ENCODE measurements around the gene SCYGR5.
"Not testable (repeated sequence)": the region's sequence is repeated elsewhere in the genome, so short reads cannot be mapped to it uniquely, and the experiment has no call there.

The SCYGR5 gene, protein sequence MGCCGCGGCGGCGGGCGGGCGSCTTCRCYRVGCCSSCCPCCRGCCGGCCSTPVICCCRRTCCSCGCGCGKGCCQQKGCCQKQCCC

DNA sequence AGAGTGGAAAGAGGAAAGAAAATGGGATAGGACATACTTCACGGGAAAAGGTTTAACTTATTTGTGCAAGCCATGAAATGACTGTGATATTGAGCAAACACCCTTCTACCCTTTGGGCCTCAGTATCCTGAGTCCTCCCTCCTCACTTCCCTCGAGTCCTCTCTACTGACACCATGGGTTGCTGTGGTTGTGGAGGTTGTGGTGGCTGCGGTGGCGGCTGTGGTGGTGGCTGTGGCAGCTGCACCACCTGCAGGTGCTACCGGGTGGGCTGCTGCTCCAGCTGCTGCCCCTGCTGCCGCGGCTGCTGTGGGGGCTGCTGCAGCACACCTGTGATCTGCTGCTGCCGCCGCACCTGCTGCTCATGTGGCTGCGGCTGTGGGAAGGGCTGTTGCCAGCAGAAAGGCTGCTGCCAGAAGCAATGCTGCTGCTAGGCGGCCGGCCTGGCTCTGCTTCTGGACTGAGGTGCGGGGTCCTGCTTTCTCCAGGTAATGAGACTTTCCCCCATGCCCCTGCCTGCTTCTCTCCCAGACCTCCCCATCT, at the start of gene SCYGR5:
Gene SCYGR5, plus strand, starts transcription at position 174 of the 540 bp plus-strand sequence. Its CDS starts 0 bp downstream, at position 174.
- DNase-seq (ENCODE audit: low read depth in 2 of 2), result not testable (repeated sequence)

DNA sequence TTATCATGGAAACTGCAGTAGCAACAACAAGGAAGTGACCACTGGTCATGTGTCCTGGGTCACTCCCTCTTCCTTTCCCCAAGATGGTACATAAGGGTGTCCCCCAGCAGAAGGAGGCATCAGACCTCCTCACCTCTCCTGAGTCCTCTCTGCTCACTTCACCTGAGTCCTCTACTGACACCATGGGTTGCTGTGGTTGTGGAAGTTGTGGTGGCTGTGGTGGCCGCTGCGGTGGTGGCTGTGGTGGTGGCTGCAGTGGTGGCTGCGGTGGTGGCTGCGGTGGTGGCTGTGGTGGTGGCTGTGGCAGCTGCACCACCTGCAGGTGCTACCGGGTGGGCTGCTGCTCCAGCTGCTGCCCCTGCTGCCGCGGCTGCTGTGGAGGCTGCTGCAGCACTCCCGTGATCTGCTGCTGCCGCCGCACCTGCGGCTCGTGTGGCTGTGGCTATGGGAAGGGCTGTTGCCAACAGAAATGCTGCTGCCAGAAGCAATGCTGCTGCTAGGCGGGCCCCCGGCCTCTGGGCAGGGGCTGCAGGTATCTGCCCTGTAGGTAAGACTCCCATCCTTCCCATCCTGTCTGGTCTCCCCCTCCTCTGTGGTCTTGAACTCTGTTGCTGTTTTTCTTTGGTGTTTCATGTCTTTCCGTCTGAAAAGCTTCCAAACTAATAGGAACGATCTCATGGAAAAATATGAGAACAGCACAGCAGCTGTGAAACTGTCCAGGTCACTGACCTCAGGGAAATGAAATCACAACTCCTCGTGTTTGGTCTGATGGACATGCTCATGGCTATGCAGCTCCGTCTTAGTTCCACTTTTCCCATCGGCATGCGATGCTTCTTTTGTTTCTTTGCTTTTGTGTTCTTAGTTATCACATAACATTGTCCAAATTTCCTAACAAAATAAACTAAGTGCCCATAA, 49.0 kb upstream of the SCYGR5 start, which contains the start of gene SCYGR4:
Gene SCYGR4, plus strand, starts transcription at position 183 of the 915 bp plus-strand sequence. Its CDS starts 0 bp downstream, at position 183.
- no peak for DNase-seq (ENCODE audit: low read depth in 2 of 2)

DNA sequence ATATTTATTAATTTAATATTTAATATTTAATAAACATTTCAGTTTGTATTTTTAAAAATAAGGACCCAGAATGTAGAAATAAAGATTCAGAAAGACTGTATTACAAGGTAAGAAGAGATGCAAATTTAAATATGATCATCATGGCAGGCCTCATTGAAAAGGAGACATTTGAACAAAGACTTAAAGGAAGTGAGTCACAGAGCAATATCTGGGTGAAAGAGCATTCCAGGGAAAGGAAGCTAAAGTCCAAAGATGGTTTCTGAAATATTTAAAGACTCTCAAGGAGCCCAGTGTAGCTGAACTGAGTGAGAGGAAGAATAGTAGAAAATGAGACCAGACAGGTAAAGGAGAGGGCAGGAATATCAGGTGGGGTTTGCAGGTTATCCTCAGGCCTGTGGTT, 43.4 kb upstream of the SCYGR5 start:
- no peak for DNase-seq (ENCODE audit: low read depth in 2 of 2)

DNA sequence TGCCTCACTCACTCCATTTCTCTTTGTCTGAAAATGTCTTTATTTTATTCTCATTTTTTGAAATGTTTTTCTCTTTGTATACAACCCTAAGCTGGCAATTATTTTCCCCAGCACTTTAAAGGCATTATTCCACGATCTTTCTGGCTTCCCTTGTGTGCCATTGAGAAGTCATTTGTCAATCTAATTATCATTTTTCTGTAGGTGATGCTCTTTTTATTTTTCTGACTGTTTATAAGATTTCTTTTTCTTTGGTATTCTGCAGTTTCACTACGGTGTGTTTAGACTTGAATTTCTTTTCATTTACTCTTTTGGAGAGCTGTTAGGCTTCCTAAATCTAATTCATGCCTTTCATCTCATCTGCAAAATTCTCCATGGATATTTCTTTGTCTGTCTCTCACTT, 41.2 kb upstream of the SCYGR5 start:
- no peak for DNase-seq (ENCODE audit: low read depth in 2 of 2)

DNA sequence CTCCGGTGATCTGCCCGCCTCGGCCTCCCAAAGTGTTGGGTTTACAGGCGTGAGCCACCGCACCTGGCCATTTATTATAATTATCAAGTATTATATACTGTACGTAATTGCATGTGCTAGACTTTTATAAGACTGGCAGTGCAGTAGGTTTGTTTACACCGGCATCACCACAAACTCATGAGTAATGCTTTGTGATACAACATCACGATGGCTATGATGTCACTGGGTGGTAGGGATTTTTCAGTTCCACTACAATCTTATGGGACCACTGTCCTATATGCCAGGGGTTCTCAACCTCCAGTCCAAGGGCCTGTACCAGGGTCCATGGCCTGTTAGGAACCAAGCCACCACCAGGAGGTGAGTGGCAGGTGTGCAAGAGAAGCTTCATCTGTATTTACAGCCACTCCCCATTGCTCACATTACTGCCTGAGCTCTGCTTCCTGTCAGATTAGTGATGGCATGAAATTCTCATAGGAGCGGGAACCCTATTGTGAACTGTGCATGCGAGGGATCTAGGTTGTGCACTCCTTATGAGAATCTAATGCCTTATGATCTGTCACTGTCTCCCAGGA, 39.9 kb upstream of the SCYGR5 start:
- no peak for DNase-seq (ENCODE audit: low read depth in 2 of 2)

DNA sequence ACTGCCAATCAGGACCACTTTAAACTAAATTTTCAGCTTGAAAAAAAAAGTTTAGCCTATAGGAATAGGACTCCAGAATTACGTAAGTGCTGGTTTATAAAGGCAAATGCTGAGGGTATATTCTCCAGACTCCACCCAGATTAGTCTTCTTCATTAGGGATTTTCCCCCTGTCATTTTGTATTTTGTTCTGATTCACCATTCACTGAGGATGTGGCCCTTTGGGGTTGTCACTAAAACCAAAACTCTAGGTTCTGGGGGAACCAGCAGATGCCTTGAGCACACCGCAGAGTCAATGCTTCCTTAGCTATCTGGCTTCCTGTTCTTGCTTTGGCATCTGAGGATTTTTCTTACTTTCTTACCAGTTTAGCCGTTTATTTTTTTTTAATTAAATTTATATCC, 38.8 kb upstream of the SCYGR5 start:
- DNase-seq (ENCODE audit: low read depth in 2 of 2), result no peak

DNA sequence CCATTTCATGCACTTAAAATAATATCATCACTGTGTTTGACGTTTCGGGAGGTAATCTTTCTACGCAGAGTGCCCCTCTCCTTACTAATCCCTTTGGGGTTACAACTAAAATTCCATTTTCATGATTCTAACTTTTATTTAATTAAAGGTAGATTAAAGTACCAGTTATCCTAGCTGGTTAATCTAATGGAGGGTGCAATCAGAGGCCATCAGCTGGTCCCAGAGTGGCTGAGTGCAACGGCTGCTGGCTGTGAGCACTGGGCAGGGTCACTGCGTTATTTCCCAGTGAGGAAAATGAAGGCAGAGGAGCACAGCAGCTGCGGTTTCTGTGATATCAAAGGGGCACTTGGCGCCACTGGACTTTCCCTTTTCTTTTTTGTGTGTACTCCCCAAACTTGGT, 37.2 kb upstream of the SCYGR5 start:
- no peak for DNase-seq (ENCODE audit: low read depth in 2 of 2)

DNA sequence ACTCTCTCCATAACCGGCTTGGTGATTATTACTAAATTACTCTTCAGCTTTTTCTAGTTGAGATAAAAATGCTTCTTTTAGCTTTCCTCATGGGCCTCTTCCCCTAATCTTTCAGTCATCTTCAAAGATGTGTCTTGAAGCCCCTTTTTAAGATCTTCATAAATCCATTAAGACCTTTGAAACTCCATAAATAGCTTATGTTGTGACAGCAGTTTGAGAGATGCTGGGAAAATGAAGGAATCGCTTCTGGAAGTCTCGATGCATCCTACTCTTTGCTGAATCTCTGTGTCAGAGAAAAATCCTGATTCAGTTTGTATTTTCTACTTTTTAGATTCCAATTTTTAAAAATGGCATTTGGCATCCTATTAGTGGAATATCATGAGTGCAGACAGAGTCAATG, 36.3 kb upstream of the SCYGR5 start:
- no peak for DNase-seq (ENCODE audit: low read depth in 2 of 2)

DNA sequence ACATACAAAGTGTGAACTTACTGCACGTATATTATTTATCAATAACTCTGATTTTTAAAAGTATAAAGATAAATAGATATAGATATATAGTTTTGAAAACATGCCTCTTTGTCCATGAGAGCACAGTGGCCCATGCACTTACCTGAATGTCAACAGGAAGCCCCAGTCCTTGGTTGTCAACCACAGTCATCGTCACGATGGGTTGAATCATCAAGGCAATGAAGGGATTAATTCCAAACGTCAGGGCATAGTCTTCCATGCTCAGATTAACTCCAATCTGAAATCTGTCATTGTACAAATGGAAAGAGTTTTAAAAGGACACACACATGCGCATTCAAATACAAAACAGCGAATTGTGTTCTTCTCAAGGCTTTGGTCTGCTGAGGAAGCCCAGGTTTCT, 33.8 kb upstream of the SCYGR5 start:
- DNase-seq (ENCODE audit: low read depth in 2 of 2), result no peak

DNA sequence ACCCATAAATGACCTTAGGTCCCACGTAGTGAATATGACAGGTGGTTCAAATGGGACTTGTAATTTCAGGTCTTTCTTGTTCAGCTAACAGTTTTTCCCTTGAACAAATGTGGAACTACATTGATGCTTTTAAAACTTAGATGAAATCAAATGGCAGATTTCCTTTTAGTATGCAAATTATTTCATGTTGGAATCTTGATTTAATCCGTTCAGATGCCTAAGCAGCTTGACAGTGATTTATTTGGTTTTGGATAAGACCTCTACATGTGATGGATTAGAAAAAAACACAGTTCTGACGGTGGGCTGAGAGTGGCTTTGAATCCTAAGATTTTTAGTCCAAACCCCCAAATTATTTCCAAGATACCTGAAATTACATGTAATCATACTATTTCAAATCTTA, 32.4 kb upstream of the SCYGR5 start:
- no peak for DNase-seq (ENCODE audit: low read depth in 2 of 2)

DNA sequence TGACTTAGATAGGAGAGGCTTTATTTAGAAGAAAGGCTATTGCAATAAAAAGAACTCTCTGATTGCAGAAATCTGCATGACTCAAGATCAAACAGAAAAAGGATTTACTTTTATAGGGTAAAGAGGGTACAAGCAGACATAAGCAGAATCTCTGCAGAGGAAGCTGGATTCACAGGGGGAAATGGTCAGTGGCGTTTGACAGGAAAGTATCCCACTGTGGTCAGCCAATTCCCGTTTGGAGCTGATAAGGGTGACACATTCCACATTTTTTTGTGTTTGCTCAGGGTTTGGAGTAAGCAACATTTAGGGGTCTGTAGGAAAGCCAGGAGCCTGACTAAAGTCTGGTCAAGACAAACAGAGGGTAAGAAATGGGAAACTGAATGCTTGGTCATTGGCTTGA, 23.9 kb upstream of the SCYGR5 start:
- no peak for DNase-seq (ENCODE audit: low read depth in 2 of 2)

DNA sequence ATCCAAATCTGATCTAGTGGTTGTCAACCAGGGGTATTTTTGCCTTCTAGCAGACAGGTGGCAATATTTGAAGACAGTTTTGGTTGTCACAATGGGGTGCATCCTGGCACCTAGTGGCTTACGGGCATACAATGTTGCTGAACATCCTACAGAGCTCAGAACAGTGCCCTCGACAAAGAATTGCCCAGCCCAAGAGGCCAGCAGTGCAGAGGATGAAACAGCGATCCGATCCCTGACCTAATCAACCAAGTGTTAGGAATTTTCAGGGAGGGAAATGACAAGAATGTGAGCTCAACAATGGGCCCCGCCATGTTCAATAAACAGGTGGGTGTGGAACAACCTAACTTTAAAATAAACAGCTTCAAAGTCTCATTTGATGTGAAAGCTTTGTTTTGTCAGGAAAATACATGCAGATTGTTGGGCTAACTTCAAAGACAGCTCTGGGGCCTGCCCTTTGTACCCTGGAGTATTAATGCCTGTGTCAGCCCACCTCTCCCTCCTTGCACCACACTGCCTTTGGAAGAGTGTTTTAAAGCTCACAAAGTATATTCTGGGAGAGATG, 22.5 kb upstream of the SCYGR5 start:
- DNase-seq (ENCODE audit: low read depth in 2 of 2), result no peak

DNA sequence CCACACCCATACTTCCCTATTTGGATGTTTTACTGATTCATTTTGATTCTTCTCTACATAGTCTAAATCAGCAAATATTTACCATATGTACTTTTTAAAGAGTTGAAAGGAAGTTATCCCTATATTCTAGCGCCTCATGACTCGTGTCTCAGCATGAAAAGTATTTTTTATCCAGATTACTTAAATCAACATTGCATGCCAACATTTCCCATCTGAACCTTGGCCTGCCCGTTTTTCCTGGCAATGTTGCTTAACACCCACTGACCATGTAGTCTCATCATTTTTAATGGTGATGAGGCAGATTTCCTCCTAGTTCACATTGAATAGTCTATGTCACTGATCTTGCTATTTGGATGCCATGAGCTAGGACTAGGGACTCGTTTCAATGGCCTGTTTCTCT, 13.2 kb upstream of the SCYGR5 start:
- DNase-seq (ENCODE audit: low read depth in 2 of 2), result no peak

DNA sequence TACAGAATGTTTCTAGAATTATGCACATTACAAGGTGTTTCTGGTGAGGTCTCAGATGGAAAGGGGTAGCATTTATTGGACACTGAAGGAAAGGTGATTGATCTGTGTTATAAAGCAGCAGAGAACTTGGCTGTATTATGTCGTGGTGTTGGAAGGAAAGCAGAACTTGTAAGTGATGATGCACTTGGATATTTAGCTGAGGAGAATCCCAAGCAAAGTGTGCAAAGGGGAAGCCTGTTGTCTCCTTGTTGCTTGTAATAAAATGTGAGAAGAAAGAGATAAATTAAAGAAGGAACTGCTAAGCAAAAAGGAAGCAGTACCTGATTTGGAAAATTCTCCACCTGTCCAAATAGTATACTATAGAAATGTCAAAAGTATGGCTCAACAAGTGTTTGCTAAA, 12.2 kb upstream of the SCYGR5 start:
- no peak for DNase-seq (ENCODE audit: low read depth in 2 of 2)

DNA sequence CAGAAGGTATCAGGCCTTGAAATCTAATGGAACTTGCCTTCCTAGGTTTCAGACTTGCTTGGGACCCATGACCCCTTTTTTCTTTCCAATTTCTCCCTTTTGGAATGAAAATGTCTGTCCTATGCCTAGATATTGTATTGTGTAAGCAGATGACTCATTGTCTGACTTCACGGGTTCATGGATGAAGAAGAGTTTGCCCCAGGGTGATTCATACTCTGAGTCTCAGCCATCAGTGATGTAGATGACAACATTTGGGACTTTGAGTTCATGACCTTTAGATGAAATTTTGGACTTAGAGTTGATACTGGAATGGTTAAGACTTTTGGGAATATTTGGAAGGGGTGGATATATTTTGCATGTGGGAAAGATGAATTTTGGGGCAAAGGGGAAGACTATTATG, 11.2 kb upstream of the SCYGR5 start:
- DNase-seq (ENCODE audit: low read depth in 2 of 2), result no peak

DNA sequence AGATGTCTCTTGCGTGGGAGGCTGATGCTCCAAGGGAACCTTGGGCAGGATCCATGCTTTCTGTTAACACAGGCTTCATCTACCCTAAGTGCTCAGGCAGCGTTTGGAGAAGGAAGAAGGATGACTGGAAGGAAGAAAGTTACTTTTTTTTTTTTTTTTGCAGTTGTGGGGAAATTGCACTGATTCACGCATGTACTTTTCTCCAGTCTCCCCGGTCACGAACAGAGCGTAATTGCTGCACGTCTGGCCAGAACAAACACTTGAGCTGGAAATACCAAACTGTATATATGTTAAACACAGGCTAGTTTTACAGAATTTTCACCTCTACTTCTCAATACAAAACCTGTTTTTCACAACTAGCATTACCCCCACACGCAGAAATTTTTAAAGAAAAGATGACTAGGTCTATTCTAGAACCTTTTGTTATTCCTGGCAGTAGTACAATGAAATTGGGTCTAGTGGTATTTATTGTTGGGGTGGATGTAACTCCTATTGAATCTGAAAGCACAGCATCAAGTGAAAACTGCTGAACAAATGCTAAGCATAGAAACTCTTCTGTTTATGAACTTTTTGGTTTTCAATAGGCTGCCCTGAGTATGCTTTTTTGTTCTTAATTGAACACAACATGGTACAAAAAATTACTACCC, 9.3 kb upstream of the SCYGR5 start:
- DNase-seq (ENCODE audit: low read depth in 2 of 2), result no peak

DNA sequence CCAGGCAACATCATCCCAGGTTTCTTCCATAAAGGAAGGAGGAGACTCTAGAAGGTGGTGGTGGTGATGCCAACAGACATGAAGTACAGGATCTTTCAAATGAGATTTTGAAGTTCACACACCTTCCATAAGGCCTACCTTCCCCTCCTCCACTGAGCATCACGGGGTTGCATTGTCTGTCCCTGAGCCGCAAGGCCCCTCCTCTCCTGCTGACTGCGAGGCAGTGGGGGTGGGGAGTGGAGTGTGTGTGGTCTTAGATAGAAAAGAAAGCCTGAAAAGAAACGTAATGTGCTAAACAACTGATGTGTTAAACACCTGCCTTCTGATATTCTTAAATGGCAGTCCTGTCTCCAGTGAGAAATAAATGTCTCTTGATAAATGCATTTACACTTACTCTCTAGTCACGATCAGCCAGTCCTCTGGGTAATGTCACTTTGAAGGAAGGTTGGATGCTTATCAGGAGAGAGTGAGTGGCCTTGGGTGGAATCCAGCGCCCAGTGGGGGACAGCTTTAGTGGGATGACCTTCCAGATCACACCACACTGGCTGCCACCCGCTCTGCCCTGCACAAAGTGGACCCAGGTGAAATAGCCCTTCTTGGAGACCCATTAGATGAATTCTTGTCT, 5.5 kb upstream of the SCYGR5 start:
- no peak for DNase-seq (ENCODE audit: low read depth in 2 of 2)

DNA sequence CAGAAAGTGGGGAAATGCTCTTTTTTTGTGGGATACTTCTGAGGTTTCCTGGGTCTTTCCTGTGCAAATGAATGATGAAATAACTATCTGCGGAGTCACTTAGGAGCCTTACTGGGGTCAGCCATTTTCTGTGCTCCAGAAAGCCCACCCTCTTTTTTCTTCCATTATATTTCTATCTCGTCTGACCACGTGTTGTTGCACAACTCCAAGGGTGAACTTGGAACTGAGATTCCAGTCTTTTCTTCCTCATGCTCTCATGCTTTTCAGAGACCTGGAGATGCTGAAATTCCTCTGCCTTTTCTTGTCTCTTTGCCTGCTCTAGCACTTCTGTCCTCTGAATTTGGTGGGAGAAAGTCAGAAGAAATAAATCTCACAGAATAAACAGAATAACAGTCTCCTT, 4.8 kb upstream of the SCYGR5 start:
- no peak for DNase-seq (ENCODE audit: low read depth in 2 of 2)

DNA sequence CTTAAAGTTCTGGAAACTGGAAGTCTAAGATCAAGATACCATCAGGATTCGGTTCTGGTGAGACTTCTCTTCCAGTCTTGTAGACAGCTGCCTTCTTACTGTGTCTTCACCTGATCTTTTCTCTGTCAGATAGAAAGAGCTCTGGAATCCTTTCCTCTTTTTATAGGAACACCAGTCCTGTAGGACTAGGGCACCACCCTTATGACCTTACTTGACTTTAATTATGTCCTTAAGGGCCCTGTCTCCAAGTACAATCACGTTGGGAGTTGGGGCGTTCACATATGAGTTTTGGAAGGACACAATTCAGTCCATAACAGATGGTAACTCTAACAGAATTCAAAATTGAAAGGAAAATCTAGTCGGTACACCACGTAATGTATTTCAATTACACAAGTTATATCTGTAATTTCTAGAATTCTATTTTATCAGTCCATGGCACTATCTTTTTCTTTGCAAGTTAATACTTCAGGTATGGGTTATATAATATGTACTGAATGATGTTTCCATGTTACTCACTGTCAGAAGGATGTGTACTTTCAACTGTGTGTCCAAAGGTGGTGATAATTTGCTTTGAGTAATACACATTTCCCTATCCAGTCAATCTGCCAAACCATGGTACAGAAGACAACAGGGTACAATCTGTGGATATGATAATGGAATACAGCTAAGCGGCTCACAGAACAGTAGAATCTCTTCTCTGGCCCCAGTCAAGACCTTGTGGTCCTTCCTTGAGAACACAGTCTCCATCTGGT, 1.2 kb upstream of the SCYGR5 start:
- no peak for DNase-seq (ENCODE audit: low read depth in 2 of 2)

DNA sequence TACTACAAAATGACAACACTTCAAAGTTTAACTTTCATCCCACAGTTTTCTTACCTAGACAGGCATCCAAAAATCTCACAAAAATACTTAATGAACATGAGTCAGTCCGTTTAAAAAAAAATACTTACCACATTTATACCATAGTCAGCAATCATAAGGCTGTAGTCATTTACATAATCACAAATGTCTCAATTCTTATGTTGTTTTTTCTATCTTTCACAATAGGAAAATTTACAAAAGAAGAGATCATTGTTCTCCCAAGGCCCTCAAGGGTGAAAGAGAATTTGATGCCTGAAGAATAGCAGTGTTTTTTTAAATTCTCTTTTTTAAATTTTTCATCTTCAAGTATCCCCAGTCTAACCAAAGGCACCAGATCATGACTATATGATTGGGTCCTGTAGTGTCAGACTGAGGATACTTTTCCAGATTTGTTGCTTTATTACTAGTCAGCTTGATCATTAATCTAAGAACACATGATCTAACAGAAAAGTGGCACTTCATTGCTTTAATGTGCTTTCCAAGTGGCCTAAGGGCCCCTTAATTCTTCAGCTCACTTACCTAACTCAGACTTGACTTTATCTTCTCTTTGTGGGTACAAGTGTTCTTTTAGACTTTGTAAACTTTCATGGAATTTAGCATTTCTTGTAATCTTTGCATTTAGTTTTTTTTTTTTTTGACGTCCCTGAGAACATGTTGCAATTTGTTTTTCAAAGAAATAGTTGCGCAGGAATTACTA, 4.7 kb downstream of the SCYGR5 start:
- DNase-seq (ENCODE audit: low read depth in 2 of 2), result no peak
